ENCODE results near the gene MED8. TPM values are rescaled to one million over a fixed set of nuclear protein-coding genes. Genes with fewer than 3 reads are reported as not detected.
"Not testable (repeated sequence)": the region's sequence is repeated elsewhere in the genome, so short reads cannot be mapped to it uniquely, and the experiment has no call there.

Gene MED8
- total RNA-seq, 1 experiment from 2014 or later, result 36.7 TPM

DNA sequence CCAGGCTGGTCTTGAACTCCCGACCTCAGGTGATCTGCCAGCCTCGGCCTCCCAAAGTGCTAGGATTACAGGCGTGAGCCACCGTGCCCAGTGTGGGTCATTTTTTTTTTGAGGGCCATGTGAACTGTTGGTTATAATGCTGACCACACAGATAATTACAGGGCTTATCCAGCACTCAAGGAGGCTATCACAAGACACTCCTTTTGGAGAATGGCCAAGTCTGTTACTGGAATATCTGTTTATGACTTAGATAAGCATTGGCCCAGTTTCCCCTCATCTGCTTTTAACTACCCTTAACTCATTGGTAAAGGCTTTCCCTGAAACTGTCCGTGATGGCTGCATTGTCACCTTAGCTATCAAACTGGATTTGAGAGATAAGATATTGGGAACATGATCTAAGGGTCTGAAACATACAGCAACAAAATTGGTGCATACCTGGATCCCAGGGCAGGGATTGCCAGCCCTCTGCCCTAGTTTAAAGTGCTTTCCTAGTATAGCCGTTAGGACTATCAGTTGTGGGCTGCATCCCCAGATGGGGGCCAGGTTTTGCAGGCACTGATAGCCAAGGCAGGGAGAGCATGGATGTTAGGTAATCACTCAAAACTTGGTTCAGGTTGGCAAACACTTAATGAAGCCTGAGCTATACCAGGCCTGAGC is 15.7 kb upstream of the MED8 start:
- Histone ChIP-seq H3K27ac (ENCODE audit: low read depth, low read length, poor library complexity, severe bottlenecking) (no peak overlapping the region), H3K9me3 (ENCODE audit: low read depth, low read length, poor library complexity, severe bottlenecking) (no peaks in the 10 kb centered on the region), H3K27me3 (replicated peaks; ENCODE audit: insufficient read depth, low read depth, low read length, poor library complexity) (no peaks in the 10 kb centered on the region), H3K36me3 (ENCODE audit: insufficient read depth, low read length, poor library complexity, severe bottlenecking) (peaks cover 8% of the 10 kb centered on the region), H3K4me3 (ENCODE audit: low read depth, low read length, poor library complexity, severe bottlenecking) (no peak overlapping the region), H3K4me1 (ENCODE audit: insufficient read depth, low read length, poor library complexity, severe bottlenecking) (no peaks in the 10 kb centered on the region)
- no peak for DNase-seq (ENCODE audit: low spot score)
- POLR2A ChIA-PET (ENCODE audit: low non-redundant PET), result no interaction called here
- BruUV-seq (replicated peaks), result no TSS peak
- TF ChIP-seq EZH2 (IDR thresholded peaks at IDR 0.05; ENCODE audit: borderline replicate concordance, low read depth, low read length, poor library complexity, severe bottlenecking) (no peak), CTCF (conservative IDR thresholded peaks at IDR 0.05; ENCODE audit: low read depth, low read length) (no peak)
- CTCF ChIA-PET, result no interaction called here
- intact Hi-C loops (cut with micrococcal nuclease; ENCODE audit: unreplicated experiment), result no loop called here

DNA sequence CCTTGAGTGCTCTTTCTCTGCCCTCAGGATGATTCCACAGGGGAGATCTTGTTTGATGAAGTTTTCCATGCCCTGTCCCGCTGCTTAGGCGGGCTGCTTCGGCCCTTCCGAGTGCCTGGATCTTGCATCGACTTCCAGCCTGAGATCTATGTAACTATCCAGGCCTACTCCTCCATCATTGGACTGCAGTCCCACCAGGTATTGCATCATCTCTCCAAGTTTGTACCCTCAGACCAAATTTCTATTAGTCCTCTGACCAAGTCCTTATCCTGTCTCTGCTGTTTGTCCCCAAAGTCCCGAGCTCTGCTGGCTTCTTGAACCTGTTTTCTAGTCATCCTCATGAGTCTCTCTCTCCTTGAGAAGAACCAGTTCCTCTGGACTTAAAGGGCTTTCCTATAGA is 14.8 kb upstream of the MED8 start:
- ChIA-PET POLR2A (ENCODE audit: low non-redundant PET) (no interaction called here), CTCF (no interaction called here)
- H3K4me1 ChIP-seq (ENCODE audit: insufficient read depth, low read length, poor library complexity, severe bottlenecking), result no peaks in the 10 kb centered on the region
- no peaks in the 10 kb centered on the region for H3K9me3 ChIP-seq (ENCODE audit: low read depth, low read length, poor library complexity, severe bottlenecking)
- intact Hi-C loops (cut with micrococcal nuclease; ENCODE audit: unreplicated experiment), result no loop called here
- BruUV-seq (replicated peaks), result no TSS peak
- H3K36me3 ChIP-seq (ENCODE audit: insufficient read depth, low read length, poor library complexity, severe bottlenecking), result peaks cover 8% of the 10 kb centered on the region
- no peak for DNase-seq (ENCODE audit: low spot score)
- H3K27ac ChIP-seq (ENCODE audit: low read depth, low read length, poor library complexity, severe bottlenecking), result no peak overlapping the region
- no peak overlapping the region for H3K4me3 ChIP-seq (ENCODE audit: low read depth, low read length, poor library complexity, severe bottlenecking)
- TF ChIP-seq CTCF (conservative IDR thresholded peaks at IDR 0.05; ENCODE audit: low read depth, low read length) (no peak), EZH2 (IDR thresholded peaks at IDR 0.05; ENCODE audit: borderline replicate concordance, low read depth, low read length, poor library complexity, severe bottlenecking) (no peak)
- no peaks in the 10 kb centered on the region for H3K27me3 ChIP-seq (replicated peaks; ENCODE audit: insufficient read depth, low read depth, low read length, poor library complexity)

GRCh38 chr1:43402089-43402865 is 12.7 kb upstream of the MED8 start:
- H3K27me3 ChIP-seq (replicated peaks; ENCODE audit: insufficient read depth, low read depth, low read length, poor library complexity), result no peaks in the 10 kb centered on the region
- no peak overlapping the region for H3K4me3 ChIP-seq (ENCODE audit: low read depth, low read length, poor library complexity, severe bottlenecking)
- H3K36me3 ChIP-seq (ENCODE audit: insufficient read depth, low read length, poor library complexity, severe bottlenecking), result peaks cover 8% of the 10 kb centered on the region
- no peak for TF ChIP-seq EZH2 (IDR thresholded peaks at IDR 0.05; ENCODE audit: borderline replicate concordance, low read depth, low read length, poor library complexity, severe bottlenecking)
- TF ChIP-seq CTCF (conservative IDR thresholded peaks at IDR 0.05; ENCODE audit: low read depth, low read length), result no peak
- intact Hi-C loops (cut with micrococcal nuclease; ENCODE audit: unreplicated experiment), result no loop called here
- DNase-seq (ENCODE audit: low spot score), result no peak
- CTCF ChIA-PET, result no interaction called here
- no peaks in the 10 kb centered on the region for H3K4me1 ChIP-seq (ENCODE audit: insufficient read depth, low read length, poor library complexity, severe bottlenecking)
- POLR2A ChIA-PET (ENCODE audit: low non-redundant PET), result no interaction called here
- no TSS peak for BruUV-seq (replicated peaks)
- H3K27ac ChIP-seq (ENCODE audit: low read depth, low read length, poor library complexity, severe bottlenecking), result no peak overlapping the region
- H3K9me3 ChIP-seq (ENCODE audit: low read depth, low read length, poor library complexity, severe bottlenecking), result no peaks in the 10 kb centered on the region

DNA sequence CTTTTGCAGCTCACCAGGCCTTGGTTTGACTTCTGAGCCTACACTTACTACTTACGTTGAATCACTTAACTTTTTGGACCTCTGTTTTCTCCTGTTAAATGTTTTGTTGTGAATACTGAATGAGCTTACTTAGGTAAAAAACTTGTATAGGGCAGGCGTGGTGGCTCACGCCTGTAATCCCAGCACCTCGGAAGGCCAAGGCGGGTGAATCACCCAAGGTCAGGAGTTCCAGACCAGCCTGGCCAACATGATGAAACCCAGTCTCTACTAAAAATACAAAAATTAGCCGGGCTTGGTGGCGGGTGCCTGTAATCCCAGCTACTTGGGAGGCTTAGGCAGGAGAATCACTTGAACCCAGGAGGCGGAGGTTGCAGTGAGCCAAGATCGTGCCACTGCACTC is 10.8 kb upstream of the MED8 start:
- H3K36me3 ChIP-seq (ENCODE audit: insufficient read depth, low read length, poor library complexity, severe bottlenecking); H3K9me3 ChIP-seq (ENCODE audit: low read depth, low read length, poor library complexity, severe bottlenecking); H3K27ac ChIP-seq (ENCODE audit: low read depth, low read length, poor library complexity, severe bottlenecking); POLR2A ChIA-PET (ENCODE audit: low non-redundant PET); H3K4me1 ChIP-seq (ENCODE audit: insufficient read depth, low read length, poor library complexity, severe bottlenecking); H3K27me3 ChIP-seq (replicated peaks; ENCODE audit: insufficient read depth, low read depth, low read length, poor library complexity); CTCF ChIA-PET; H3K4me3 ChIP-seq (ENCODE audit: low read depth, low read length, poor library complexity, severe bottlenecking); DNase-seq (ENCODE audit: low spot score); intact Hi-C loops (cut with micrococcal nuclease; ENCODE audit: unreplicated experiment); BruUV-seq (replicated peaks): not testable (repeated sequence)

Data from A673 (cell line).